ENCODE results near the gene KBTBD2.
"Not testable (repeated sequence)": the region's sequence is repeated elsewhere in the genome, so short reads cannot be mapped to it uniquely, and the experiment has no call there.

KBTBD2 gene

DNA sequence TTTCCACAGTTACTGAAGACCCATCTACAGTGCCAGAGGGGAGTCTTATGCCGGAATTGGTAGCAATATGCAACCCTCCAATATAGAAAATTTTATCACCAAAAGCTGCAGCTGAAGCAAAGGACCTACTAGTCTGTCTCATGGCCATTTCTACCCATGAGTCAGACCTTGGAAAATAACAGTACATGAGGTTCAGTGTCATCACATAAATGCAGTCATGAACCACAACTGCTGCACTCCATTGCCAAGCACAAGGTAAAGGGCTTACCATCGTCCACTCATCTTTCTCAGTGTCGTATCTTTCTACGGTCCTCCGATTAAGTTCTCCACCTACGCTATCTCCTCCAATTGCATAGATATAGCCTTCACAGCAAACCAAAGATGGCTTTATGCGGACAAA, 21.8 kb downstream of the KBTBD2 start:
- TF ChIP-seq, protein P1, sequence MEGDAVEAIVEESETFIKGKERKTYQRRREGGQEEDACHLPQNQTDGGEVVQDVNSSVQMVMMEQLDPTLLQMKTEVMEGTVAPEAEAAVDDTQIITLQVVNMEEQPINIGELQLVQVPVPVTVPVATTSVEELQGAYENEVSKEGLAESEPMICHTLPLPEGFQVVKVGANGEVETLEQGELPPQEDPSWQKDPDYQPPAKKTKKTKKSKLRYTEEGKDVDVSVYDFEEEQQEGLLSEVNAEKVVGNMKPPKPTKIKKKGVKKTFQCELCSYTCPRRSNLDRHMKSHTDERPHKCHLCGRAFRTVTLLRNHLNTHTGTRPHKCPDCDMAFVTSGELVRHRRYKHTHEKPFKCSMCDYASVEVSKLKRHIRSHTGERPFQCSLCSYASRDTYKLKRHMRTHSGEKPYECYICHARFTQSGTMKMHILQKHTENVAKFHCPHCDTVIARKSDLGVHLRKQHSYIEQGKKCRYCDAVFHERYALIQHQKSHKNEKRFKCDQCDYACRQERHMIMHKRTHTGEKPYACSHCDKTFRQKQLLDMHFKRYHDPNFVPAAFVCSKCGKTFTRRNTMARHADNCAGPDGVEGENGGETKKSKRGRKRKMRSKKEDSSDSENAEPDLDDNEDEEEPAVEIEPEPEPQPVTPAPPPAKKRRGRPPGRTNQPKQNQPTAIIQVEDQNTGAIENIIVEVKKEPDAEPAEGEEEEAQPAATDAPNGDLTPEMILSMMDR (IDR thresholded peaks at IDR 0.05; ENCODE audit: low read depth, low read length): no peak
- peaks cover 65% of the 10 kb centered on the region for H3K36me3 ChIP-seq
- H3K9me3 ChIP-seq (ENCODE audit: severe bottlenecking): no peaks in the 10 kb centered on the region
- DNase-seq: no peak
- H3K4me3 ChIP-seq (ENCODE audit: low read depth, low read length): no peak overlapping the region
- H3K27me3 ChIP-seq (ENCODE audit: insufficient read depth, low read depth, severe bottlenecking): no peaks in the 10 kb centered on the region
- H3K27ac ChIP-seq: no peak overlapping the region

DNA sequence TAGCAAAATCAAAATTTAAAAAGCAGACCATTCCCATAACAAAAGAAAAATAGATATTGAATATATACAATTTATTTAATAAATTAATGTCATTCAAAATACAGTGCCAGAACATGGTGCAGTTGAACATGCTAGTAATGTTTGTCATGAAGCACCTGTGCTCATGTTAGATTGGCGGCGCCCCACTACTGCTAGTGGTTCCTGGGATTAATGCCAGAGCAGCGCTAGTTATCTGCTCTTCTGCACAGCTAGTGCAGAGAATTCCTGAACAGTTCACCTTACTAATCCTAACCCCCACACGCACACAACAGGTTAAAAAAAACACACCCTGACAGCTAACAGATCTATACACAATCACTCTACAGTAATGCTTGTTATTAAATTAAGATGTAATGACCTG, 23.4 kb downstream of the KBTBD2 start:
- TF ChIP-seq, protein P1 (IDR thresholded peaks at IDR 0.05; ENCODE audit: low read depth, low read length): no peak
- Histone ChIP-seq H3K4me3 (ENCODE audit: low read depth, low read length) (no peak overlapping the region), H3K27ac (no peak overlapping the region), H3K27me3 (ENCODE audit: insufficient read depth, low read depth, severe bottlenecking) (no peaks in the 10 kb centered on the region), H3K36me3 (peaks cover 49% of the 10 kb centered on the region), H3K9me3 (ENCODE audit: severe bottlenecking) (no peaks in the 10 kb centered on the region)
- no peak for DNase-seq

DNA sequence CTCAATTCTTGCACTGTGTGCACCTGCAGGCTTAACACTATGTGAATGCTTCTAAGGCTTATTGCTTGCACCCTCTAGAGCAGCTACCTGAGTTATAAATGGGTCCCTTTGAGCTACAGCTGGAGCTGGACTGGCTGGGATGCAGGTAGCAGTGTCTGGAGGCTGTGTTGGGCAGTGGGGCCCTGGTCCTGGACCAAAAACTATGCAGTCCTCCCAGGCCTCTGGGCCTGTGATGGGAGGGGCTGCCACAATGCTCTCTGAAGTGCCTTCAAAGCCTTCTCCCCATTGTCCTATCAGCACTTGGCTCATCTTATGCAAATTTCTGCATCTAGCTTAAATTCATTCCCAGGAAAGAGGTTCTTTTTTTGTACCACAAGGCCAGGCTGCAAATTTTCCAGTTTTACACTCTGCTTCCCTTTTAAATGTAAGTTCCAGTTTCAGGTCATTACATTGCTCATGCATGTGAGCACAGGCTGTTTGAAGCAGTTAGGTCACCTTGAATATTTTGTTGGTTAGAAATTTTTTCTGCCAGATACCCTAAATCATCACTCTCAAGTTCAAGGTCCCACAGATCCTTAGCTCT, 26.0 kb downstream of the KBTBD2 start:
- H3K27ac ChIP-seq: no peak overlapping the region
- H3K4me3 ChIP-seq (ENCODE audit: low read depth, low read length): no peak overlapping the region
- DNase-seq: no peak
- H3K27me3 ChIP-seq (ENCODE audit: insufficient read depth, low read depth, severe bottlenecking): no peaks in the 10 kb centered on the region
- H3K9me3 ChIP-seq (ENCODE audit: severe bottlenecking): no peaks in the 10 kb centered on the region
- TF ChIP-seq, protein P1 (IDR thresholded peaks at IDR 0.05; ENCODE audit: low read depth, low read length): no peak
- peaks cover 24% of the 10 kb centered on the region for H3K36me3 ChIP-seq

DNA sequence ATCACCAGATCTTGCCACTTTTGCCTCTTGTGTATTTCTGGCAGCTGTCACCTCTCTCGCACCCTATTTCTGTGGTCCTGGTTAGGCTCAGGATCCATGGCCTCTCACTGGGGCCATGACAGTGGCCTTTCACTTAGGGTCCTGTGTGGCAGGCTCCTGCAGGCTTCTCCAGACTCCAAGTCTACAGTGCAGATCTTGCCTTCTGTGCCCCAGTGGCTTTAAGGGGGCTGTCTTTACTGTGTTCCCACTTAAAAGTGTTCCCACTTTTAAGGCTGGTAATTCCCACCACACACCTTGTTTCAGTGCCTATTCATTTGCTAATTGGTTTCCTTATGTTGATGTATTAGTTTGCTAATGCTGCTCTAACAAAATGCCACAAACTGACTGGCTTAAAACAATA, 27.7 kb downstream of the KBTBD2 start:
- H3K27me3 ChIP-seq (ENCODE audit: insufficient read depth, low read depth, severe bottlenecking); DNase-seq; H3K36me3 ChIP-seq; H3K4me3 ChIP-seq (ENCODE audit: low read depth, low read length); H3K9me3 ChIP-seq (ENCODE audit: severe bottlenecking); H3K27ac ChIP-seq: not testable (repeated sequence)

DNA sequence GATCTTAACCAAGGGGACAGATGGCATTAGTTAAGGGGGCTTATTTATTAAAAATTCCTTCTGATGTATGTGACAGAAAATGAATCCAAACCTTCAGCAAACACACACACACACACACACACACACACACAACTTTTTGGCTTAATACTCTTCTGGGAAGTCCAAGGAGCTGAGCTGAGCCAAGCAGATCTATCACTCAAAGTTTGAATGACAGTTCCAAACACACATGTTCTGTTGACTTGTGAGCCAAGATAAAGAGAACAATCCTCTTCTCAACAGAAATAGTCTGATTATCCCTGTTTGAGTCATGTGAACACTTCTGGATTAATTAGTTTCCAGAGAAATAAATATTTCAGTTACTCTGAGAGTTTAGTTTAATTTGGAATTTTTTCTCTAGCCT, 31.5 kb downstream of the KBTBD2 start:
- DNase-seq: no peak
- Histone ChIP-seq H3K9me3 (ENCODE audit: severe bottlenecking) (no peaks in the 10 kb centered on the region), H3K36me3 (no peaks in the 10 kb centered on the region), H3K27me3 (ENCODE audit: insufficient read depth, low read depth, severe bottlenecking) (no peaks in the 10 kb centered on the region), H3K4me3 (ENCODE audit: low read depth, low read length) (no peak overlapping the region), H3K27ac (no peak overlapping the region)
- TF ChIP-seq, protein P1 (IDR thresholded peaks at IDR 0.05; ENCODE audit: low read depth, low read length): no peak

DNA sequence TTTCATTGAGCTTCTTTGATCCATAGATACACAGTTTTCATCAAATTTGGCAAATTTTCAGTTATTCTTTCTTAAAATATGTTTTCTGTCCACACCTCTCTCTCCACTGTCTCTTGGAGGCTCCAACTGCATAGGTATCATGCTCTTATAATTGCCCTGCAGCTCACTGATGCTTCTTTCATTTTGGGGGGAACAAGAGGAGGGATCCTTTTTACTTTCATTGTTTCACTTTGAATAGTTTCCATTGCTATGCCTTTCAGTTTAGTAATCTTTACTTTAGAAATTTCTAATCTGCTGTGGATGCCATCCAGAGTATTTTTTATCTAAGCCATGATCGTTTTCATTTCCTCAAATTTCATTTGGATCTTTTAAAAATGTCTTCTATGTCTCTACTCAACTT, 32.9 kb downstream of the KBTBD2 start:
- no peaks in the 10 kb centered on the region for H3K9me3 ChIP-seq (ENCODE audit: severe bottlenecking)
- no peaks in the 10 kb centered on the region for H3K27me3 ChIP-seq (ENCODE audit: insufficient read depth, low read depth, severe bottlenecking)
- no peaks in the 10 kb centered on the region for H3K36me3 ChIP-seq
- H3K4me3 ChIP-seq (ENCODE audit: low read depth, low read length): no peak overlapping the region
- DNase-seq: no peak
- TF ChIP-seq, protein P1 (IDR thresholded peaks at IDR 0.05; ENCODE audit: low read depth, low read length): no peak
- H3K27ac ChIP-seq: no peak overlapping the region

DNA sequence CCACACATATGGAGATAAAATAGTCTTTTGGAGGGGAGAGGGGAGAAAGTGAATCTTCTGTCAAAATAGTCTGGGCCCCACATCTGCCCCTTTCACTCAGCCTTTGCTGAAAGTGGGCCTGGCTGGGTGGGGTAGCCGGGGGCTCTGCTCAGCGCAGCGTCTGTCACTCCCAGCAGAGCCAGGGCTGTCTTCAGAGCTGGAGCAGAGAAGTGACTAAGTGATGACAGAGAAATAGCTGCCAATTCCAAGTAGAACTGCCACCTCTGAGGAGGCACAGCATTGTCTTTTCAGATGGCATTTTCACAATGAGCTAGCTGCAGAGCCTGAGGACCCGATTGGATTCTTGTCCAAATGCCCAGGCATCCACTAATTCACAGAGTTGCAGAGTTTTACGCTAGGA, 34.5 kb downstream of the KBTBD2 start:
- not testable (repeated sequence) for H3K27ac ChIP-seq; H3K27me3 ChIP-seq (ENCODE audit: insufficient read depth, low read depth, severe bottlenecking); DNase-seq; H3K9me3 ChIP-seq (ENCODE audit: severe bottlenecking); H3K4me3 ChIP-seq (ENCODE audit: low read depth, low read length); H3K36me3 ChIP-seq

DNA sequence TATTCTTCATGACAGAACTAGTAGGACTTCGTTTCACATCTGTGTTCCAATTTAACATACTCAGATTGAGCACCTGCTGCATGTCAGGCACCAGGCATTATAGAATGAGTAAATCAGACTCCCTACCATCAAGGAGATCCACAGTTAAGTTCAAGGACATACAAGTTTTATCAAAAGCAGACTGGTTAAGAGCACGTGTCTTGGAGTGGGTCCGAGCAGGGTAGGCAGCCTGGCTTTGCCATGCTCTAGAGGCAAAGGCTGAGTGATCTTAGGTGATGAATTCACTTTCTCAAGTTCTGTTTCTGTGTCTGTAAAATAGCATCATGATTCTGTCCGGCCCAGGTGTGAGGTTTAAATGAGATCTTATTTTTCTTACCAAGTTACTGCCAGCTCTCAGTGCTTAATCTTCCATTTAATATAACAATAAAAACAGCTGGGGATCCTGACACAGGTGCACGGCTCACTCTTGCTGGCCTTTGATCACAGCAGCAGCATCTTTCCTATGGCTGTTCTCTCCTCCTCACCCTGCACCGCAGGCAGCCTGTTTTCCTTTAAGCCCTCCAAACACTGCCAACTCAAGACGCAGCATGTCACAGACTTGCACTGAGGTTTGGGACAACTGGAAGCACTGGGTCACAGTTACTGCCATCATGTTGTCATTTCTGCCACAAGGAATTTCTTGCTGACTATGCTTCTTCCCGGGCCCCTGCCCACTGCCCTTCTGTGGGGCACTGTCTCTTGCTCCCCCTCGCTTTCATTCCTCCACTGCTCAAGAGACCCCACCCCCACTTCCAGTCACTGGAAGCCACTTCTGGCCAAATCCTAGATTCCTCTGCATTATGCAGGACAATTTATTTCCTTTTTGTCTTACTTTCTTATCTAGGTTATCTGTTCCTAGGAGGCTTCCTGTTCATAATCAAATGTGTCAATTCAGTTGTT, 35.5 kb downstream of the KBTBD2 start:
- H3K27ac ChIP-seq; H3K36me3 ChIP-seq; H3K27me3 ChIP-seq (ENCODE audit: insufficient read depth, low read depth, severe bottlenecking); H3K9me3 ChIP-seq (ENCODE audit: severe bottlenecking); H3K4me3 ChIP-seq (ENCODE audit: low read depth, low read length); DNase-seq: not testable (repeated sequence)

DNA sequence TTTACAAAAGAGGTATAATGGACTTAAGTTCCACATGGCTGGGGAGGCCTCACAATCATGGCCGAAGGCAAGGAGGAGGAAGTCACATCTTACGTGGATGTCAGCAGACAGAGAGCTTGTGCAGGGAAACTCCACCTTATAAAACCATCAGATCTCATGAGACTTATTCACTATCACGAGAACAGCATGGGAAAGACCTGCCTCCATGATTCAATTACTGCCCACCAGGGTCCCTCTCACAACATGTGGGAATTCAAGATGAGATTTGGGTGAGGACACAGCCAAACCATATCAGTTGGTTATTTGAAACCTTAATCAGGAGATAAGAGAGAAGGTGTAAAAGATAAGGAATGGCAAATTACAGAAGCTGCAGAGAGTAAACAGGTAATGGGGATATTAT, 40.9 kb downstream of the KBTBD2 start:
- not testable (repeated sequence) for H3K9me3 ChIP-seq (ENCODE audit: severe bottlenecking); H3K27me3 ChIP-seq (ENCODE audit: insufficient read depth, low read depth, severe bottlenecking); H3K27ac ChIP-seq; DNase-seq; H3K4me3 ChIP-seq (ENCODE audit: low read depth, low read length); H3K36me3 ChIP-seq

Data from WERI-Rb-1 (cell line).